HepG2 (cell line): ENCODE results near the gene DHX16. TPM values are rescaled to one million over a fixed set of nuclear protein-coding genes. Genes with fewer than 3 reads are reported as not detected.
A peak's percentile ranks its signal among the peaks of the same experiment; 100 is the strongest.

Source experiments
- ARID3A ChIP-seq: IDR thresholded peaks from 2 replicates; pipeline ENCODE4 v1.6.1; 2012; ENCODE audit warnings: low read depth, low read length, improper control_type of control experiment
- CCAR2 ChIP-seq: fragments of 200-400 bp; formaldehyde crosslinking; optimal IDR thresholded peaks from 2 replicates; pipeline ENCODE3; 2018; ENCODE audit warnings: low read depth, mild to moderate bottlenecking, low read length, moderate library complexity
- E2F2 ChIP-seq: sonication (generic); formaldehyde crosslinking; IDR thresholded peaks from 2 replicates; pipeline ENCODE4 v1.4.0; 2020; ENCODE audit warnings: missing genetic modification reagents, borderline replicate concordance
- ELK4 ChIP-seq: sonication (generic); formaldehyde crosslinking; IDR thresholded peaks from 2 replicates; pipeline ENCODE4 v1.9.0; 2021; ENCODE audit warnings: missing genetic modification reagents, borderline replicate concordance
- FOXJ3 ChIP-seq: sonication (generic); formaldehyde crosslinking; IDR thresholded peaks from 2 replicates; pipeline ENCODE4 v1.4.0; 2020; ENCODE audit warnings: missing genetic modification reagents, mild to moderate bottlenecking, borderline replicate concordance
- PHF21A ChIP-seq: sonication (generic); formaldehyde crosslinking; IDR thresholded peaks from 2 replicates; pipeline ENCODE4 v1.5.0; 2020; ENCODE audit warnings: mild to moderate bottlenecking, missing genetic modification reagents
- PITX1 ChIP-seq: sonication (generic); formaldehyde crosslinking; IDR thresholded peaks from 2 replicates; pipeline ENCODE4 v1.5.1; 2020; ENCODE audit warnings: mild to moderate bottlenecking, missing genetic modification reagents
- RARG ChIP-seq: sonication (generic); formaldehyde crosslinking; IDR thresholded peaks from 2 replicates; pipeline ENCODE4 v1.4.0; 2020; ENCODE audit warnings: low read depth, mild to moderate bottlenecking, missing genetic modification reagents
- RFXAP ChIP-seq: sonication (generic); formaldehyde crosslinking; IDR thresholded peaks from 2 replicates; pipeline ENCODE4 v1.4.0; 2020; ENCODE audit warnings: missing genetic modification reagents, borderline replicate concordance
- SRF ChIP-seq: IDR thresholded peaks from 2 replicates; pipeline ENCODE4 v1.6.1; 2011; ENCODE audit warnings: mild to moderate bottlenecking, low read depth, low read length, moderate library complexity
- TBX3 ChIP-seq: fragments of 450-650 bp; IDR thresholded peaks from 2 replicates; pipeline ENCODE4 v1.6.1; 2017; ENCODE audit warnings: antibody characterized with exemption, mild to moderate bottlenecking, inconsistent platforms, borderline replicate concordance
- XRCC5 ChIP-seq: fragments of 200-400 bp; formaldehyde crosslinking; optimal IDR thresholded peaks from 2 replicates; pipeline ENCODE3; 2017; ENCODE audit warnings: mild to moderate bottlenecking, low read length
- ZNF10 ChIP-seq: sonication (generic); formaldehyde crosslinking; IDR thresholded peaks from 2 replicates; pipeline ENCODE4 v1.4.0; 2020; ENCODE audit warnings: mild to moderate bottlenecking, low read depth, missing genetic modification reagents, borderline replicate concordance
- ZNF142 ChIP-seq: sonication (generic); formaldehyde crosslinking; IDR thresholded peaks from 2 replicates; pipeline ENCODE4 v1.4.0; 2020; ENCODE audit warnings: missing genetic modification reagents
- ZNF230 ChIP-seq: sonication (generic); formaldehyde crosslinking; IDR thresholded peaks from 2 replicates; pipeline ENCODE4 v1.4.0; 2020; ENCODE audit warnings: mild to moderate bottlenecking, missing genetic modification reagents
- polyA plus RNA-seq, 8 experiments: library from polyadenylated mRNA; depleted of rRNA in 3 of 8; stranded (reverse) in 7 of 8; unstranded in 1 of 8; fragments of >200 nt; fragmentation: Illumina TruSeq in 4 of 8; extraction: Trizol in 4 of 8; gene quantifications; 2 replicates each; pipeline versions ENCODE4 v1.2.1 to v1.2.3, GENCODE V29; 2011 to 2016; ENCODE audit warnings: low read depth in 4 of 8, missing spikeins in 1 of 8, mixed read lengths in 1 of 8; ENCODE audit not compliant: insufficient read depth in 1 of 8
- total RNA-seq, 5 experiments: library from RNA; depleted of rRNA; stranded (reverse); fragments of >200 nt; fragmentation: Illumina TruSeq; extraction: Trizol; gene quantifications; 2 replicates each; pipeline ENCODE4 v1.2.3, GENCODE V29; 2016; ENCODE audit warnings: low read depth in 1 of 5
- TF ChIP-seq, protein P1 (sequence below): sonication (generic); formaldehyde crosslinking; IDR thresholded peaks from 2 replicates; pipeline ENCODE4 v1.5.0; 2020; ENCODE audit warnings: mild to moderate bottlenecking, missing genetic modification reagents

Gene DHX16
- total and polyA plus RNA-seq, 2 of the 13 experiments (the other 11 are each of a cell fraction or from before 2014, with no cell fraction given): 57.0 to 58.5 TPM

DNA sequence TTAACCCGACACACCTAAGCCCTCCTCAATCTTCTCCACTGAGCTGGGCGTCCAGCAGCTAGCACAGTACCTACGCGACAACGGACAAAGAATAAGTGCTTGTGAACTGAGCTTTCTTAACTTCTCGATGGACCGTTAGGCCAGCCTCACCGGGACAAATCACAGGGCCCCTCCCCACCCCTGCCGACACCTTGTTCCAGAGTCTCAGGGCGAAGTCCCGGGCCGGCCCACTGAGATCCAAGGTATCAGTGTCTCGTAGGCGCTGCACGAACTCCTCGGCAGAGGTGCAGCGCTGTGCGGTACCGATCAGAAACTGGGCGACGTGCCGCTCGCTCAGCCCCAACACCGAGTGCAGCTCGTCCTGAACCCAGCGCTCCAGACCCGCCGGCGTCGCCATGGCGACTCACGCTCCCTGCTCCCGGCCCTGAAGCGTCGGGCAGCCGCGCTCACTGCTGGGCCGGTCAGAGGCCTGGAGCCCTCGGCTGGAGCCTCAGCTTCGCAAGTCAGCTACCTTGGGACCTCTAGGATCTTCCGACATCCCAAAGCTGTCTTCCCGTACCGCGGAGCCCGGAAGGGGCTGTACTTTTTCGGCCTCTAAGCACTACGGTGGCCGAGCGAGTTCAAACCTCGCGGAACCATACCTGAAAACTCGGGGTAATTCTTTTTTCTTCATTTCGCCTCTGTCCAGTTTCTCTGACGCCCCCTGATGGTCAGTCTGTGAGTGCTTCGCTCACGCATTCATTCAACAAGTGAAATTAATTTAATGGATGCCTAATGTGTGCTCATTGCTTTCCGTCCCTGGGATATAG lies at the start of gene DHX16 (continued):
- TF ChIP-seq E2F2 (CRISPR knock-in tag) (no peak), RFXAP (CRISPR knock-in tag) (peak; percentile 81; the same call in 1 of the 2 replicates), CCAR2 (no peak), RARG (CRISPR knock-in tag) (no peak), FOXJ3 (CRISPR knock-in tag) (peak; percentile 80; the same call in 1 of the 2 replicates), XRCC5 (peak; percentile 94), TBX3 (no peak), ELK4 (CRISPR knock-in tag) (no peak), ARID3A (peak; percentile 97), ZNF230 (CRISPR knock-in tag) (no peak; the same call in 1 of the 2 replicates), ZNF10 (CRISPR knock-in tag) (no peak), SRF (no peak), PHF21A (CRISPR knock-in tag) (peak; percentile 94; the same call in 1 of the 2 replicates), ZNF142 (CRISPR knock-in tag) (peak; percentile 86; the same call in 1 of the 2 replicates), PITX1 (CRISPR knock-in tag) (no peak)
- TF ChIP-seq, protein P1, sequence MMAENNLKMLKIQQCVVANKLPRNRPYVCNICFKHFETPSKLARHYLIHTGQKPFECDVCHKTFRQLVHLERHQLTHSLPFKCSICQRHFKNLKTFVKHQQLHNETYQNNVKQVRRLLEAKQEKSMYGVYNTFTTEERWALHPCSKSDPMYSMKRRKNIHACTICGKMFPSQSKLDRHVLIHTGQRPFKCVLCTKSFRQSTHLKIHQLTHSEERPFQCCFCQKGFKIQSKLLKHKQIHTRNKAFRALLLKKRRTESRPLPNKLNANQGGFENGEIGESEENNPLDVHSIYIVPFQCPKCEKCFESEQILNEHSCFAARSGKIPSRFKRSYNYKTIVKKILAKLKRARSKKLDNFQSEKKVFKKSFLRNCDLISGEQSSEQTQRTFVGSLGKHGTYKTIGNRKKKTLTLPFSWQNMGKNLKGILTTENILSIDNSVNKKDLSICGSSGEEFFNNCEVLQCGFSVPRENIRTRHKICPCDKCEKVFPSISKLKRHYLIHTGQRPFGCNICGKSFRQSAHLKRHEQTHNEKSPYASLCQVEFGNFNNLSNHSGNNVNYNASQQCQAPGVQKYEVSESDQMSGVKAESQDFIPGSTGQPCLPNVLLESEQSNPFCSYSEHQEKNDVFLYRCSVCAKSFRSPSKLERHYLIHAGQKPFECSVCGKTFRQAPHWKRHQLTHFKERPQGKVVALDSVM: peak; percentile 75
